Suprapubic skin (tissue), 4 donors: Measurements from ENCODE around the gene PDZK1. TPM values are rescaled to one million over a fixed set of nuclear protein-coding genes. Genes with fewer than 3 reads are reported as not detected.

Experiments
- DNase-seq, 2 donors: peaks; one replicate each; pipeline ENCODE4 v3.0.0-alpha.2; 2019; ENCODE audit warnings: low spot score in 2 of 2
- H3K27ac ChIP-seq: fragments of 200-600 bp; sonication (generic); one replicate; pipeline ENCODE4 v1.5.1; 2019
- H3K27me3 ChIP-seq: fragments of 200-600 bp; sonication (generic); one replicate; pipeline ENCODE4 v1.5.1; 2019
- H3K36me3 ChIP-seq: fragments of 200-600 bp; sonication (generic); one replicate; pipeline ENCODE4 v1.5.1; 2019
- H3K4me1 ChIP-seq: fragments of 200-600 bp; sonication (generic); one replicate; pipeline ENCODE4 v1.5.1; 2019
- H3K4me3 ChIP-seq: fragments of 200-600 bp; sonication (generic); one replicate; pipeline ENCODE4 v1.5.1; 2019; ENCODE audit warnings: mild to moderate bottlenecking
- H3K9me3 ChIP-seq: fragments of 200-600 bp; sonication (generic); one replicate; pipeline ENCODE4 v1.5.1; 2019
- CTCF ChIP-seq, 2 donors: fragments of 200-600 bp in 1 of 2; fragments of 450-650 bp in 1 of 2; sonication (generic) in 1 of 2; IDR thresholded peaks; one replicate each; pipeline ENCODE4 v1.5.1; 2016 to 2019; ENCODE audit warnings: antibody characterized with exemption in 2 of 2, mild to moderate bottlenecking in 1 of 2, moderate library complexity in 1 of 2
- EP300 ChIP-seq: sonication (generic); formaldehyde crosslinking; IDR thresholded peaks from one replicate; pipeline ENCODE4 v1.6.1; 2017; ENCODE audit warnings: antibody characterized with exemption
- POLR2A ChIP-seq, 2 donors: fragments of 450-650 bp; IDR thresholded peaks; one replicate each; pipeline ENCODE4 v1.6.1; 2017; ENCODE audit warnings: antibody characterized with exemption in 2 of 2, mild to moderate bottlenecking in 2 of 2, moderate library complexity in 2 of 2
- POLR2AphosphoS5 ChIP-seq, 3 donors: sonication (generic); formaldehyde crosslinking; IDR thresholded peaks; one replicate each; pipeline ENCODE4 v1.6.1; 2017; ENCODE audit warnings: antibody characterized with exemption in 3 of 3
- WGBS: methylation state at CpG from one replicate; pipeline ENCODE4 v1.1.5; 2018; 5-methylcytosine and 5-hydroxymethylcytosine counted together
- total RNA-seq, 4 donors: library from RNA; depleted of rRNA; stranded (reverse); fragments of >200 nt; gene quantifications; one replicate each; pipeline ENCODE4 v1.1.0, GENCODE V29; 2016

The PDZK1 gene
- total RNA-seq, 4 donors from 2014 or later: 1.4 to 7.8 (median 3.5) TPM

- Histone ChIP-seq H3K27me3 (peaks cover 3% of the 10 kb centered on the region), H3K4me3 (no peak overlapping the region), H3K4me1 (no peaks in the 10 kb centered on the region), H3K9me3 (no peaks in the 10 kb centered on the region), H3K36me3 (no peaks in the 10 kb centered on the region), H3K27ac (no peak overlapping the region)
- DNase-seq: no peak
- TF ChIP-seq POLR2AphosphoS5 (IDR thresholded peaks at IDR 0.05) (no peak), POLR2A (IDR thresholded peaks at IDR 0.05) (no peak), EP300 (no peak), CTCF (IDR thresholded peaks at IDR 0.05) (no peak)
- WGBS: 82% methylated on average over 3 of the region's 3 CpGs
These were observed 10.6 kb downstream of the PDZK1 start for GRCh38 chr1:145696630-145696960.

DNA sequence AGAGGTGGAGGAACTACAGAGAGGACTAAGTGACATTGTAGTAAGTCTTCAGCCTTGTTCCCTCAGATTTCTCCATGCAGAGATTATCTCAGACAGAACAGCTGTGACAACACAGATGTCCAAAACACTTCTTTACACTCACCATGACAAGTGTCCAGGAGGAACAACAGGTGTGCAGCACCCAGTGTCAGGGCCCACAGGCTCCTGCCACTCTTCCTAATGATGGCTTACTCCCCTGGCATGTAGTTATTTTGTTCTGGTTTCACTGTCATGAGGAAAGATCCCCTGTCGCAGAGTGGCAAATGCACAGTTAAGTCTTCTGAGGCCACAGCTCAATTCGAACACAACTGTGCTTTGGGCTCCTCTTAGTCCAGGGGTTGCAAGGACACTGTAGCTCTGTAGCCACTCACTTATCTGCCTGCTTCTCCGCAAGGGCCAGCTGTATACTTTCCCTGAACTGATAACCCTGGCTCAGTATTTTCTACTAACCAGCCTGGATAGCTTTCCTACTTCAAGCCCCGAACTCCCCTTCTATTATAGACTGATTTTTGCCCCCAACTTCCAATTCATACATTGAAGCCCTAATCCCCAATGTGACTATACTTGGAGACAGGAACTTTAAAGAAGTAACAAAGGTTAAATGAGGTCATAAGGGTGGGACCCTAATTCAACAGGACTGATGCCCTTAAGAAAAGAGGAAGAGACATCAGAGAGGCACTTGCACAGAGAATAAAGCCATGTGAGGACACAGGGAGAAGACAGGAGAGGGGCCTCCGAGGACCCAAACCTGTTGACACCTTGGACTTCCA is 11.1 kb downstream of the PDZK1 start:
- TF ChIP-seq POLR2AphosphoS5 (IDR thresholded peaks at IDR 0.05) (no peak), EP300 (no peak), POLR2A (IDR thresholded peaks at IDR 0.05) (no peak), CTCF (IDR thresholded peaks at IDR 0.05) (no peak)
- Histone ChIP-seq H3K27ac (no peak overlapping the region), H3K9me3 (no peaks in the 10 kb centered on the region), H3K27me3 (peaks cover 3% of the 10 kb centered on the region), H3K4me3 (no peak overlapping the region), H3K4me1 (peaks cover under 1% of the 10 kb centered on the region), H3K36me3 (no peaks in the 10 kb centered on the region)
- no peak for DNase-seq
- 84% methylated on average over 5 of the region's 5 CpGs for WGBS

DNA sequence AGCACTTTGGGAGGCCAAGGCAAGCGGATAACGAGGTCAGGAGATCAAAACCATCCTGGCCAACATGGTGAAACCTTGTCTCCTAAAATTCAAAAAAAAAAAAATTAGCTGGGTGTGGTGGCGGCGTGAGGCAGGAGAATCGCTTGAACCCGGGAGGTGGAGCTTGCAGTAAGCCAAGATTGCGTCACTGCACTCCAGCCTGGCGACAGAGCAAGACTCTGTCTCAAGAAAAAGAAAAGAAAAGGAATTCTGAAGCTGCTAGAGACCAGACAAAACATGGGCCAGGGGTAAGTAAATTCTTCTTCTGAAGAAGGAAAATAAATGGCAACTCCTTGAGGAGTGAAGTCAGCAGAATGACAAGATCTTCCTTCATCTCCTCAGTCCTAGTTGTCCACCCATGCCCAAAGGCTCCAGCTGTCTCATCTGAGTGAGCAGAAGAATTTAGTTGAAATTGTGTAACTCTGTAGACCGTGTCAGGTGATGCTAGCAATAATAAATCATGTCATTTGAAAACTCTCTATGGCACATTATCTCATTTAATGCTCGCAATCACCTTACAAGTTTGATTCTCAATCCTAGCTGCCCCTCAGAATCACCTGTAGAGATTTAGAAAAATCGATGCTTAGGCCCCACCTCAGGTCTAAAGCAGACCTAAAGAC is 14.3 kb downstream of the PDZK1 start:
- no peak overlapping the region for H3K27ac ChIP-seq
- no peak for DNase-seq
- WGBS: 80% methylated on average over 11 of the region's 11 CpGs
- H3K27me3 ChIP-seq: peaks cover 3% of the 10 kb centered on the region
- H3K9me3 ChIP-seq: no peaks in the 10 kb centered on the region
- H3K36me3 ChIP-seq: no peaks in the 10 kb centered on the region
- H3K4me1 ChIP-seq: peaks cover 7% of the 10 kb centered on the region
- no peak overlapping the region for H3K4me3 ChIP-seq
- TF ChIP-seq EP300 (no peak), CTCF (IDR thresholded peaks at IDR 0.05) (no peak), POLR2AphosphoS5 (IDR thresholded peaks at IDR 0.05) (no peak), POLR2A (IDR thresholded peaks at IDR 0.05) (no peak)

DNA sequence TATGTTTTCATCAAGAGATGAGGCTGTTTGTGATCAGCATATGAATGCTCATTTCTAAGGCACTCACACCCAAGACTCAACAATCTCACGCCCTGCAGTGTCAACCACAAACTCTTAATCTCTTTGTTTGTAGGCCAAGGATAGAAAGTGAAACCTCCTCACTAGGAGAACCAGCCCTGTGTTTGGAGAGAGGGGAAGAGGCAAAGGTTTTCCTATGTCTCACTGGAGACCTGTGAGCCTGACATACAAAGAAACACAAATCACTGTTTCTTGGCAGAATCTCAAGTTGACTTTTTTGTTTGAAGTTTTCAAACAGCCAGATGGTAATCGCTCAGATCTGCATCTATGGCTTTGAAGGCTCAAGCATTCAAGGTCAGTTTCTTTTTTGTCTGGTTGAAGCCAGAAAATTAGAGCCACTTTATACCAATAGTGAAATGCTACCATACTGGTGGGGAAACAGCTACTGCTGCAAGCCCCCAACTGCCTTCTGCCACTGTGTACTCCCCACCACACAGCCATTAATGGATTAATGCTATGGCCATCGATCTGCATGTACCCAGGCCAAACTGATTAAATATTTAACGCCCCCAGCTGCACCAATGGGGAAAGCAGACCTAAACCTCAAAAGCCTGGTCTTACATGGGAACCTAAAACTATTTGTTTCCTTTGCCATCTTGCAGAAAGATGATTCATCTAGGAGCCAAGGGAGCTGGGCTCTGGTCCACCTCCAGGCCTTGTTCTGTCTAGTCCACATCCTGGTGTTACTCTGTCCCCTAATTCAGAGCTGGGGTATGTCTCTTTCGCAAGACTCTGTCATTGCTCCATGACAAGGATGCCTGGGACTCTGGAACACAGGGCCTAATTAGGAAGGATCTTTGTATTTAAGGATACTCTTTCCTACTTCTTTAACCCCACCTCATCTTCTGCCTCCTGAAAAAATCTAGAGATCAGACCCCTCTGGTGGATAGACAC is 16.3 kb downstream of the PDZK1 start:
- H3K27me3 ChIP-seq: no peaks in the 10 kb centered on the region
- DNase-seq: no peak
- H3K9me3 ChIP-seq: no peaks in the 10 kb centered on the region
- no peak overlapping the region for H3K27ac ChIP-seq
- peaks cover 7% of the 10 kb centered on the region for H3K4me1 ChIP-seq
- H3K36me3 ChIP-seq: no peaks in the 10 kb centered on the region
- no peak overlapping the region for H3K4me3 ChIP-seq
- TF ChIP-seq EP300: no peak
- TF ChIP-seq POLR2A (IDR thresholded peaks at IDR 0.05): no peak
- no peak for TF ChIP-seq CTCF (IDR thresholded peaks at IDR 0.05)
- no peak for TF ChIP-seq POLR2AphosphoS5 (IDR thresholded peaks at IDR 0.05)
- 55% methylated on average over 5 of the region's 5 CpGs for WGBS
